ENCODE measurements around the gene RNPC3. TPM values are rescaled to one million over a fixed set of nuclear protein-coding genes. Genes with fewer than 3 reads are reported as not detected.

The RNPC3 gene
- 10.0 and 20.6 TPM in 2 replicates for polyA plus RNA-seq (2012; rRNA removed)
- 5.7 and 6.0 TPM in 2 replicates for polyA plus RNA-seq (2012; cell fraction: cytosol; rRNA removed)
- 57.8 and 88.1 TPM in 2 replicates for polyA plus RNA-seq (2012; cell fraction: nucleus; rRNA removed)

- Histone ChIP-seq H3K9ac (peak within 1 kb of the TSS; percentile 90), H3K9me2 (no peaks in the 10 kb centered on the region), H3K27ac (ENCODE audit: low read depth in 2 of 2, low read length in 1 of 2) (peak within 1 kb of the TSS; percentile 95), H3K9me3 (no peaks in the 10 kb centered on the region), H3K4me3 (ENCODE audit: low read depth in 2 of 2, low read length in 1 of 2) (peak within 1 kb of the TSS; percentile 81 to 97), H3K79me2 (ENCODE audit: insufficient read depth) (peaks cover 44% of the 10 kb centered on the region), H3F3A (replicated peaks; ENCODE audit: insufficient read depth) (peaks cover 10% of the 10 kb centered on the region), H3K4me1 (ENCODE audit: control insufficient read depth in 1 of 2, insufficient read depth in 2 of 2, low read depth in 1 of 2, low read length in 1 of 2) (peaks cover 0 to 5% of the 10 kb centered on the region in 2 experiments; a peak in 1 of 4 replicates), H3K36me3 (replicated peaks in 1 of 2; ENCODE audit: control insufficient read depth in 1 of 2, insufficient read depth in 2 of 2, low read length in 1 of 2) (peaks cover 13 to 22% of the 10 kb centered on the region in 2 experiments), H3K27me3 (ENCODE audit: insufficient read depth) (no peaks in the 10 kb centered on the region), H3K4me2 (peak within 1 kb of the TSS; percentile 78), H4K20me1 (ENCODE audit: insufficient read depth) (no peaks in the 10 kb centered on the region), H2AFZ (ENCODE audit: low read depth) (peak within 1 kb of the TSS; percentile 86)
- WGBS (ENCODE audit: low lambda C conversion rate) = under 1% methylated on average over 47 of the region's 62 CpGs
- POLR2A ChIA-PET = no interaction called here
- CTCF ChIA-PET = interaction anchor here (4.3 kb wide), 1 partner anchor 11 kb away, joined by 23 read pairs; no protein-coding TSS in a partner anchor
- peak; percentile 82 for DNase-seq
- TF ChIP-seq RFX5 (IDR thresholded peaks at IDR 0.05; ENCODE audit: low read length) = no peak
- no peak for TF ChIP-seq TAF1 (IDR thresholded peaks at IDR 0.05; ENCODE audit: borderline replicate concordance, low read depth, low read length)
- no peak for TF ChIP-seq SMC3 (IDR thresholded peaks at IDR 0.05; ENCODE audit: low read depth, low read length)
- TF ChIP-seq RCOR1 (IDR thresholded peaks at IDR 0.05; ENCODE audit: low read length) = 0 out of 2 replicates have a peak, but pooled peaks have one; percentile 21
- TF ChIP-seq POLR2AphosphoS5 (IDR thresholded peaks at IDR 0.05; ENCODE audit: low read depth, low read length) = peak; percentile 73
- no peak for TF ChIP-seq TCF12 (IDR thresholded peaks at IDR 0.05)
- TF ChIP-seq RAD21 (IDR thresholded peaks at IDR 0.05; ENCODE audit: low read length) = no peak
- no peak for TF ChIP-seq REST (IDR thresholded peaks at IDR 0.05; ENCODE audit: low read depth, low read length)
- TF ChIP-seq MEF2A (IDR thresholded peaks at IDR 0.05; ENCODE audit: borderline replicate concordance, low read depth) = no peak
- no peak for TF ChIP-seq PBX3 (IDR thresholded peaks at IDR 0.05)
- no peak for TF ChIP-seq GATA2 (CRISPR knock-in tag; IDR thresholded peaks at IDR 0.05)
- TF ChIP-seq, protein P1, sequence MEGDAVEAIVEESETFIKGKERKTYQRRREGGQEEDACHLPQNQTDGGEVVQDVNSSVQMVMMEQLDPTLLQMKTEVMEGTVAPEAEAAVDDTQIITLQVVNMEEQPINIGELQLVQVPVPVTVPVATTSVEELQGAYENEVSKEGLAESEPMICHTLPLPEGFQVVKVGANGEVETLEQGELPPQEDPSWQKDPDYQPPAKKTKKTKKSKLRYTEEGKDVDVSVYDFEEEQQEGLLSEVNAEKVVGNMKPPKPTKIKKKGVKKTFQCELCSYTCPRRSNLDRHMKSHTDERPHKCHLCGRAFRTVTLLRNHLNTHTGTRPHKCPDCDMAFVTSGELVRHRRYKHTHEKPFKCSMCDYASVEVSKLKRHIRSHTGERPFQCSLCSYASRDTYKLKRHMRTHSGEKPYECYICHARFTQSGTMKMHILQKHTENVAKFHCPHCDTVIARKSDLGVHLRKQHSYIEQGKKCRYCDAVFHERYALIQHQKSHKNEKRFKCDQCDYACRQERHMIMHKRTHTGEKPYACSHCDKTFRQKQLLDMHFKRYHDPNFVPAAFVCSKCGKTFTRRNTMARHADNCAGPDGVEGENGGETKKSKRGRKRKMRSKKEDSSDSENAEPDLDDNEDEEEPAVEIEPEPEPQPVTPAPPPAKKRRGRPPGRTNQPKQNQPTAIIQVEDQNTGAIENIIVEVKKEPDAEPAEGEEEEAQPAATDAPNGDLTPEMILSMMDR (IDR thresholded peaks at IDR 0.05) = 0 out of 2 replicates have a peak, but pooled peaks have one; percentile 10
- peak; percentile 73; the same call in 1 of the 2 replicates for TF ChIP-seq SIN3A (IDR thresholded peaks at IDR 0.05; ENCODE audit: borderline replicate concordance, low read depth, low read length)
- no peak for TF ChIP-seq TEAD4 (IDR thresholded peaks at IDR 0.05; ENCODE audit: borderline replicate concordance, insufficient read depth)
- peak; percentile 46; the same call in 1 of the 2 replicates for TF ChIP-seq YY1 (IDR thresholded peaks at IDR 0.05; ENCODE audit: low read depth)
- TF ChIP-seq NRF1 (IDR thresholded peaks at IDR 0.05; ENCODE audit: low read depth, low read length) = peak; percentile 72
- TF ChIP-seq ZBTB33 (IDR thresholded peaks at IDR 0.05; ENCODE audit: borderline replicate concordance, low read depth) = peak; percentile 98
- TF ChIP-seq, protein P2, sequence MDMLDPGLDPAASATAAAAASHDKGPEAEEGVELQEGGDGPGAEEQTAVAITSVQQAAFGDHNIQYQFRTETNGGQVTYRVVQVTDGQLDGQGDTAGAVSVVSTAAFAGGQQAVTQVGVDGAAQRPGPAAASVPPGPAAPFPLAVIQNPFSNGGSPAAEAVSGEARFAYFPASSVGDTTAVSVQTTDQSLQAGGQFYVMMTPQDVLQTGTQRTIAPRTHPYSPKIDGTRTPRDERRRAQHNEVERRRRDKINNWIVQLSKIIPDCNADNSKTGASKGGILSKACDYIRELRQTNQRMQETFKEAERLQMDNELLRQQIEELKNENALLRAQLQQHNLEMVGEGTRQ (IDR thresholded peaks at IDR 0.05; ENCODE audit: borderline replicate concordance, low read depth, low read length) = no peak
- TF ChIP-seq IRF3 (IDR thresholded peaks at IDR 0.05; ENCODE audit: low read depth, low read length) = no peak
- TF ChIP-seq CHD2 (IDR thresholded peaks at IDR 0.05; ENCODE audit: low read length, partially characterized antibody) = peak; percentile 100
Measured at GRCh38 chr1:103525607-103526507, at the start of gene RNPC3. Gene RNPC3, plus strand, starts transcription at chr1:103525699. Its CDS starts 372 bp downstream, at chr1:103526071.

Measured in SK-N-SH (cell line).